ENCODE measurements around the gene NPNT.

The NPNT gene

DNA sequence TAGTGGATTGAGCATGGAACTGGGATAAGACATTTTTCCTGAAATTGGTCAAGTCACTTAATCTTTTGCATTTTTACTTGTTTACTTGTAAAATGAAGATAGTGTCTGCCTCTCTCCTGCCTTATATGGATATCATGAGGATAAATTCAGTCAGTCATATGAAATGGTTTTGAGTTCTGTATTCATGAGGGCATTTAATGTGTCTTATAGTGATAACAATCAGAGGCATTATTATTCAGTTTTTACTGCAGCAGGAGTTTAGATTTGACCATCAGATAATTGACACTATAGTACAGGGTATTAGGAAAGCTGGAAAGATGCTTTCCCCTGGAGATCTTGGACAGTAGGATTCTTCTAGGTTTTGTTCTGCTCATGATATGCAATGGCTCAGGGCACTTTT is 26.0 kb downstream of the NPNT start:
- DNase-seq = no peak

DNA sequence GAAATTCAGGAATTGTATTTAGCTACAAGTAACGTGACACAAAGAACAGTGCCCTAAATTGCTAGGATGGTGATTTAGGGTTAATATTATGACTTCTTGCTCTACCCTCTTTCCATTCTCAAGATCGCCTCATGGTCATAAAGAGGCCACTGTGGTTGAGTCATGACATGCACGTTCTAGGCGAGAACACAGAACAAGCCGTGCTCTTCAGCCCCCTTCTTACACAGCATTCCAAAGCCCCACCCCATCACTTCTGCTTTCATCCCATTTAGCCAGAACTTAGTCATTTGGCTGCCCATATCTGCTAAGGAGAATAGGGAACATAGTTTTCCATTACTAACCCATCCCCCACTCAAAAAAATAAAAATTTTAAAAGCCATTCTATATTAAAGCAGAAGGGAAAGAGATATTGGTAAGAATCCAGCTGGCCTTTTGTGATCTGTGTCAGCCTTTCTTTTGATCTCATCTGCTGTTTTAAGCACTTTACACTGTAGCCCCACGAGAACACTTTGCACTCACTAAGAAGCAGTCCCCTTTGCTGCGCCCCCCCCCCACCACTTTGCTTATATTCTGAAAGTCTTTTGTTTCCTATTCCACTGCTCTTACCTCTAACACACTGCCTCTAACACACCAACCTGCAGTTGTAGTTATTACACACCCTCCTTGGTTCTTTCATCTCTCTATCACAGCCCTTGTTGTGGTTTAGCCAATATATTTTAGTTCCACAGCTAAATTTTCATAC is 28.4 kb downstream of the NPNT start:
- DNase-seq = no peak

DNA sequence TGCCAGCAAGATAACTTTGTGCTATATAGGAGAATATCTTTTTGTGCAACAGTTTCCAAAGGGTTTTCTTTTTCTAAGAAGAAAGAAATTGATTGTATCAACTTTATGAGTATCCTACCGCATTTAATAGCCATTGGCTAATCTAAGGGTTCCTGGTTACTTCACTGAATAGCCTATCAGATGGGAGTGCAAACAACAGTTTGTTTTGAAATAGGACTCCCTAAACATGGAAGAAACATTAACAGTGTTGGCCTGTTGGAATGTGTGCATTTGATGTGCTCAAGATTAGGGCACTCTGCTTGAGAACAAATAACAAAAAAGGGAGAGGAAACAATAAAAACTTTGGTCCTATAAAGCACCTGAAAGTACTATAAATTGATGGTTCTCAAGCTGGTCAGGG is 29.1 kb downstream of the NPNT start:
- no peak for DNase-seq

DNA sequence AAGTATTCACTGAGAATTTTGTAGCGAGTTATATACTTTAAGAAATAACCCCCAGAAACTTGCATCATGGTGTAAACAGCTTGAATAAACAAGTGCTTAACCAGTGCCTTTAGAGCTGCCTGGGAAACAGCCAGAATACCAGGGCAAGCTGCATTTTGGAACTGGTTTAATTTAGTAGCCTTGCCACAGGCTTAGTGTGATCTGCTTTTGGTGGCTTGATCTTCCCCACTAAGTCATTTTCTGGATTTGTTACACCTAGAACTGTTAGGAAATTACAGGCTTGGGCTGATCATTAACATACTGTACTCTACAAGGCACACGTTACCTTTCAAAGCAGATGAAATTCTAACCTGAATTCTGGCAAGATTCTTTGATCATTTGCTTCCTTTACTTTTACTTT is 35.4 kb downstream of the NPNT start:
- DNase-seq = no peak

DNA sequence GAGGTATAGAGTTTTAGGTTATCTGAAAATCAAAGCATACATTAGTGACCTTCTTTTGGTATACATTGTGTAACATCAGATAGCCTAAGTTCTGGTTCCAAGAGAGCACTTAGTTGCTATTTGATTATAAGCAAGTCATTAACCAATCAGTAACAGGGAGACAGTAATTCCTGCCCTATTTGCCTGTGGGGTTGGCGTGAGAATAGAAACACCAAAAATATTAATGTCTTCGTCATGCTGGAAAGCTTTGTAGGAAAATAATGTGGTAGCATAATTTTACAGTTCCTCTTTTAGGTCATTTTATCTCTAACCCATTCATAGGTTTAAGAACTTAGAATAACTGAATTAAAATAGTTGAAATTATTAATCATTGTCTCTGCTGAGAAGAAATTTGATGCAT is 37.8 kb downstream of the NPNT start:
- no peak for DNase-seq

DNA sequence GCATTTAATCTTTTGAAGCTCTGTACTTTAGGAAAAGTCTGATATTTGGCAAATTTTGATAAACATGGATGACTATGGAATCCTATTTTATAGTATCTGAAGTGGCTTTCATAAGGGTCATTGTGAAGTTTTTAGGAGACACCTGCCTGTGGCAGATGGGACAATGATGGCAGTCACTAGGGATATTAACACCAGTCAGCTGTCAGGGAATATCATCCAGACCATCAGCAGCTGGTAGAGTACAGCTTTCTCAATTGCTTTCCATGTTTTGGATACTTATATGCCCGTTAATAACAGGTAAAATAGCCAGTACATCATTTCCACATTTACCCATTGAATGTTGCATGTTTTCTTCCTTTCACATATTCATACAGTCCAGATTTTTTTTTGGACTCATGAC is 39.1 kb downstream of the NPNT start:
- DNase-seq = no peak

DNA sequence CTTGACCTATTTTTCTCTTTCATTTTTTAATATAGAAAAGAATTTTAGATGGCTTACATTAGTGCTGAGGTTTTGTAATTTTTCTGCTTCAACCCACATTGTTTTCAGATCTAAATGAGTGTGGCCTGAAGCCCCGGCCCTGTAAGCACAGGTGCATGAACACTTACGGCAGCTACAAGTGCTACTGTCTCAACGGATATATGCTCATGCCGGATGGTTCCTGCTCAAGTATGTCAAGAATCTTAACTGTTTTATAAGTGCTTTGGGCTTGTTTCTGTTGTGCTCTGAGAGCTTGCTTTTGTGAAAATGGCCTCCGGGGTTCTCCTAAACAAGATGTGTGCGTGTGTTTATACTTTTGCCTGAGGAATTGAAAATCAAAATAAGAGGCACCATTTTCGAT is 41.6 kb downstream of the NPNT start:
- no peak for DNase-seq

DNA sequence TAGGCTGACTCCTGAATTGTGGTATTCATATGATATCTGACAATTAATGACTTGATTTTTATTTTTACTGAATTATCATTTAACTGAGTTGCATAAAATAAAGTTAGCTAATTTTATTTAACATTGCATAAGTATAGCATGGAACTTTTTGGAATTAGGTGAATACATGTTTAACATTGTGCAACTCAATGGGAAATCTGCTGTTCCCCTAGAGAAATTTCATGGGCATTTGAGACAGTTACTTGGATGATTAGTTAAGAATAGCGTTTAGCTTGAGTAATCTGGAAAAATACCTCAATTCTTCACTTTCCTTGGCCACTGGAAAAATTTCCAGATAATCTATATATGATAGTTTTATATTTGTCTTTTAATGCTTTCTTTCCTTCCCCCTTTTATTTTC is 42.5 kb downstream of the NPNT start:
- no peak for DNase-seq

DNA sequence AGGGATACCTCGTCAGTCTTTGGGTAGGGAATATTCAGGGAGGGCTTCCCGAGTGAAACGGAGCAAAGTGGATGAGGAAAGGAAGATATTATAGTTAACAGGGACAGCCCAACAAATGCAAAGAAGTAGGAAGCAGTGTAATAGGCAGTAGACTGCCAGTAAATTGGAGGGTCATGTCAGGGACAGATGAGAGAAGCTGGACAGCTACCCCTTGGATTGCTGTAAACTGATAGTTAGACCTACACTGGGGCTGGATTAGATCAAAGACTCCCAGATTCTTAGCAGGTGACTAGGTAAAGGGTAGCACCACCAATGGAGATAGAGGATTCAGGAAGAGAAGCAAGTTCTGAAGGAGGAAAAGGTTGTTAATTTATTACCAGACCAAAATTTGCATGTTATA is 48.0 kb downstream of the NPNT start:
- no peak for DNase-seq

DNA sequence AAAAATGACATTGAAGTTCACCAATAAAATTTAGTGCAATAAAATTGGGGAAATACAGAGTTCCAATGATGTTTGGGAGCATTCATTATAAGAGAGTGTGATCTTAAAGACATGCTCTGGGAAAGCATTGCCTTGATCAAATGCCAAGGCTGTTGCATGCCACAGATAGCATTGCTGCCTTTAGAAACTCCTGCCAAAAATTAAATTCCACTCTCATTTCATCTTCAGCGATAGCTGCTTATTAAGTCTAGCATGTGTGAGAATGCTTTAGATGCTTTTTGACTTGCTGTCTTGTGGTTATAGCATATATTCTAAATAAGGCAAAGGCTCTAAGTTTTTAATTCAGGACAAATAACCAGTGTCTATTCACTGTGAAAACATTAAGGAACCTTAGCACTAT is 49.3 kb downstream of the NPNT start:
- DNase-seq = no peak

DNA sequence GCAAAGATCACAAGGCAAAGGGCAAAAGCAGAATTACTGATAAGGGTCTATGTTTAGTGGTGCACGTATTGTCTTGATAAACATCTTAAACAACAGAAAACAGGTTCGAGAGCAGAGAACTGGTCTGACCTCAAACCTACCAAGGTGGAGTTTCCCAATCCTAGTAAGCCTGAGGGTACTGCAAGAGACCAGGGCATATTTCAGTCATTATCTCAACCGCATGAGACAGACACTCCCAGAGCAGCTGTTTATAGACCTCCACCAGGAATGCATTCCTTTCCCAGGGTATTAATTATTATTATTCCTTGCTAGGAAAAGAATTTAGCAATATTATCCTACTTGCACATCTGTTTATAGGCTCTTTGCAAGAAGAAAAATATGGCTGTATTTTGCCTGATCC is 51.5 kb downstream of the NPNT start:
- DNase-seq = no peak

DNA sequence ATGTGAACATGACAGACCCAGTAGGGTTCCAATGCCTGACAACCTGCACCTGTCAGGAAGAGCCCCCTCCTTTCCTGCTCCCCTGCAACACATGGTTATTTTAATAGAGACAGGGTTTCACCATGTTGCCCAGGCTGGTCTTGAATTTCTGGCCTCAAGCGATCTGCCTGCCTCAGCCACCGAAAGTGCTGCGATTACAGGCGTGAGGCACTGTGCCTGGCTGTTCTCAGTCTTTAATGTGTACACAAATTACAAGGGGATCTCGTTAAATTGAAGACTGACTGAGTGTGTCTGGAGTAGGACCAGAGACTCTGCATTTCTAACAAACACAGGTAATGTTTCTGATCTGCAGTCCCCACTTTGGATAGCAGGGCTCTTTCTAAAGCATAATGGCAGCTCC is 55.4 kb downstream of the NPNT start:
- DNase-seq = no peak

DNA sequence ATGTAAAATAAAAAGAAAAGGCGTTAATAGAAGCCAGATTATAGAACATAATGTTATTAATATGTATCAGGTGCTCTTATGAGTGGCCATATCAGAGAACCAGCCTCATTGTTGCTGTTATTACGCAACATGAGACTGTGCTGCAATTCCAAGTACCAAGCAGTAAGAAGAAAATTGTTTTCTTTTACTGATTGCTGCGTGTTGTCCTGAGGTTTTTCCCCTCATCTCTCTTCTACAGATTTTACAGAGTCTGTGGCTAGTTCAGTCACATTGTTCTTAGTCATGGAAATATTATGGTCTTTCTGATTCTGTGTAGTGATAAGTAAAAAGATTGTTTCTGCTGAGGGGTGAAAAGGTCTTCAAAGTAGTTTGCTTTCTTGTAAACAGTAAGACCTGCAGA is 55.9 kb downstream of the NPNT start:
- DNase-seq = no peak

DNA sequence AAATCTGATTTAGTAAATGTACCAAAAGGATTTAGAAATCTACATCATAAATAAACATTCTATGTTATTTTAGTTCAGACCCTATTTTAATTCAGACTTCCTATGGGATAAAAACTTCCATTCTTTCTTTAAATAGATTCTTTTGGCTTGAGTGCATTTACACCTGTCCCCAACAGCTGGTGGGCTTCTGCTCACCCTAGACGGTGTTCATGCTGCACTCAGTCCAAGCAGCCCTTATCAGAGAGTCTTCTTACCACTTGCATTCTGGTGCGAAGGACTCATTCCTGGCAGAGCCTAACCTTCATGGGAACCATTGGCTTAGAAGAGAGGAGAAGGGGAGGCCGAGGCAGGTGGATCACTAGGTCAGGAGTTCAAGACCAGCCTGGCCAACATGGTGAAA is 57.3 kb downstream of the NPNT start:
- DNase-seq = no peak

DNA sequence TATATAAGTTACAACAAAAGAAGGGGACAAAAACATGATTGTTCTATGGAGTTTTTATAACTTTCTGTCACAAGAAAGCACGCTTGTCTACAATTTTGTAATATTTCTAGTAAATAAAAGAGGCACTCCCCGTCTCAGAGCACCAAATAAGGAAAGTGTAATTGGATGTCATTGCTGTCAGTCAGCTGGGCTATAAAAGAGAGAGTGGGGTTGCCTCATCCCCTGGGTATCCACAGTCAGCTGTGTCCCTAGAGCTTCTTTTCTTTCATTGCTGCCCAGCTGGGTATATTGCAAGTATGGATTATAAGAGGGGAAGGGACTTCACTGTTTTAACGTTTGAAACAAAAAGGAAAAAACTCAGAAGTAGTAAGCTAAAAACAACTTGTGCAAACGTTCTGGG is 61.3 kb downstream of the NPNT start:
- no peak for DNase-seq

DNA sequence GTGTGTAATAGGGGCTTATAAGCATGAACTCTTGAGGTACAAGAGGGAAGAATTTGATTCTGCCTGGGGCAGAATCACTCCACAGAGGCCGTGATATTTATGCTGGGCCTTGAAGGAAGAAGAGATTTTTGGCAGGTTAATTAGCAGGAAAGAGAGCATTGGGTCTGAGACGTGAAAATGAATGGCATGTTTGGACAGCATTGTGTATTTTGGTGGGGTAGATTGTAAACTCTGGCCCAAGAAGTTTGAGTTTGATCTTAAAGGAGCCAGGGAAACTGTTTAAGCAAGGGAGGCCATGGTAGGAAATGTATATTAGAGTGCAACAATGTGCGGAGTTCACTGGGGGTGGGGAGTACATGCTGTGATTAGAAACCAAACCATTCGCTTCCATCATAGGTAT is 62.4 kb downstream of the NPNT start:
- no peak for DNase-seq

DNA sequence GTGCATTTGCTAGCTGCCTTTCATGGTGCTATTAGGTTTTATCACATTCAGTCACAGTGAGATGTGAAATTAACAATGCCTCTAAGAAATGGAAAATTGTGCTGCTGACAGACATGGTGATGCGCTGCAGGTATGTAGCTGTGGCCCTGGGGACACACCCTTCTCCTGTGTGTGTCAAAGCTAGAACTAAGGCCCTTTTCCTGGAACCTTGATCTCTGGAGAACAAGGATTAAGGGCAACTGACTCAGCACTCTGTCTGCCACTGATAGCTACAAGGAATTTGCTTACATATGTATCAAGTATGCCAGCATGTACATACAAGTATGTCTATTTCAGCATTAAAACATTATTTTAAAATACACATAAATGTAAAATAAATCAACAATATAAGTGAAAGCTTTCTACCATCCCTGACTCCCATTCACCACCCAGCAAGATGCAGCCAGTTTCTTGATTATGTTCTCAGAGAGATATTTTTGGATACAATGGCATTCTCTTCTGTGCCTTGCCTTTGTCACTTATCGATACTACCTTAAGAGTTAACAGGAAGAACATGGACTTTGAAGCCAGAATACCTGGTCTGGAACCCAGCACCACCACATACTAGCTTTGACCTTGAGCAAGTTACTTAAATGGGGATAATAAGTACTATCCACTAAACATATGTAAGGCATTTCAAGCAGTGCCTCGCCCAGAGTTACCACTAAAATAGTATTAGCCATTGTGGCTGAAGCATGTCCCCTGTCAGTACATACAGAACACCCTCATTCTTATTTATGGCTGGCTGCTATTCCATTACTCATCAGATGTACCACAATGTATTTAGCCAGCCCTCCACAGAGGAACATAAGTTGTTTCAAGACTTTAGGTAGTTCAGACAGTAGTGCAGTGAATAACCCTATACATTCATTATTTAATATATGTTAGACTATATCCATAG is 68.5 kb downstream of the NPNT start:
- no peak for DNase-seq

DNA sequence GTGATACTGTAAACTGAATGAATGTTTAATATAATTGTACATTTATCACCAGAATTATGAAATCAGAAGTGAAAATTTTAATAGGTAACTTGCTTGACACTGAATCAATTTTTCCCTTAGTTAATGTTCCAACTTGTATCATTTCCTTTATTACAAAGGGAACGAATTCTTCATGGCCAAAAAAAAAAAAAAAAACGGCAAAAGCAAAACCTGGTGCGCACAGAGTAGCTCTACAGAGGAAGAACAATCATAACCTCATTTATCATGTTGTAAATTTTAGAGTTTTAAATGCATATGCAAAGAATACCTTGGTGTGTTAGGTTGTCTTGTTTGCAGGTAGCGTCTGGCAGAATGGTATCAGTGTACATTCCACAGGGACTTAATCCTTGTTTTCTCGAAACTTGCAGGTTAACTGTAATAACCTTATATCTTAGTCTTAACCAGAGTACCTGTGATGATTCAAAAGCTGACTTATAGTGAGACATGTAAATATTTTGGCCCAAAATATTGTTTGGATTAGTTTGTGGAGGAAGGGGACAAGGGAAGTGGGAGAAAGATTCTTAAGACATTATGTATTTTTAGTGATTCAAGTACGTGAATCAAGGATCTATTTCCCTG is 70.0 kb downstream of the NPNT start:
- DNase-seq = no peak

DNA sequence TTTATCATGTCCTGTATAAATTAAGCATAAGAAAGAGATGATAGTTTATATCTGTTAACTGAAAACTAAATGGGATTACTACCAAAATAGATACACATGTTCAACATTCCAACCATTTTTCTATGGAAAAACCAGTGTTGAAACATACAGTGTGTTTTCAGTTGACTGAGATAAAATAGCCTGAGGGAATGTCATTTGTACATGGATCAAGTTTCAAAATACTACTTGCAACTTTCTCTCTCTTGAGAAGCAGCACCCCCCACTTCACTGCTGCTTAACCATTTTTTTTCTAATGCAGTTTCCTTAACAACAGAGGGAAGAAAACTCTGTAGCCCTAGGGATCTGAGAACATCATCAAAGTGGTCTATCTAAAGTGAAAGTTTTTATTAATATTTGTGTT is 70.8 kb downstream of the NPNT start:
- DNase-seq = no peak

DNA sequence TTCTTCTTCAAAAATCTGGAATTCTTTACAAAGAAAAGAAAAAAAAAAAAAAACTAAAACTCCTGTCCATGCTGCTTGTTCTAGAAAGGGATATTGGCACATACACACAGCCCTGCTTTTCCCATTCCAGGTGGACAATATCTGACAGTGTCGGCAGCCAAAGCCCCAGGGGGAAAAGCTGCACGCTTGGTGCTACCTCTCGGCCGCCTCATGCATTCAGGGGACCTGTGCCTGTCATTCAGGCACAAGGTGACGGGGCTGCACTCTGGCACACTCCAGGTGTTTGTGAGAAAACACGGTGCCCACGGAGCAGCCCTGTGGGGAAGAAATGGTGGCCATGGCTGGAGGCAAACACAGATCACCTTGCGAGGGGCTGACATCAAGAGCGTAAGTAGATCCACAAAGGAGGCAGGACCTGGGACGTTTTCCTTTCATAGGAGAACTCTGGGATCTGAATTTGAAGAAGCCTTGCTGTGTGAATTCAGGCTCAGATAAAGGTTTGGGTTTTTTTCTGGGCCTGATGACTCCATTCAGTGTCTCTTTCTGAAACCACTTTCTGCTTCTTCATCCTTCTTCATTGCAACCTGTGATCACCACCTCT is 71.9 kb downstream of the NPNT start:
- DNase-seq = no peak

DNA sequence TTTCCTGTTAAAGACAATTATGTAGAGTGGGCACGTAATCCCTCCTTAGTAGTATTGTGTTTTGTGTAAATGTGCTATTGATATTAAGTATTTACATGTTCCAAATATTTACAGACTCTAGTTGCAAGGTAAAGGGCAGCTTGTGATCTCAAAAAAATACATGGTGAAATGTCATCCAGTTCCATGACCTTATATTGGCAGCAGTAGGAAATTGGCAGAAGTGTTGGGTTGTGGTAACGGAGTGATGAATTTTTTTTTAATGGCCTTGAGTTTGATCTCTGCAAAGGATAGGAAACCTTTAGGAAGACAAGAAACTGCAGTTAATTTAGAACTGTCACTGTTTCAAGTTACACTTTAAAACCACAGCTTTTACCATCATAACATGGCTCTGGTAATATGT is 74.3 kb downstream of the NPNT start:
- no peak for DNase-seq

DNA sequence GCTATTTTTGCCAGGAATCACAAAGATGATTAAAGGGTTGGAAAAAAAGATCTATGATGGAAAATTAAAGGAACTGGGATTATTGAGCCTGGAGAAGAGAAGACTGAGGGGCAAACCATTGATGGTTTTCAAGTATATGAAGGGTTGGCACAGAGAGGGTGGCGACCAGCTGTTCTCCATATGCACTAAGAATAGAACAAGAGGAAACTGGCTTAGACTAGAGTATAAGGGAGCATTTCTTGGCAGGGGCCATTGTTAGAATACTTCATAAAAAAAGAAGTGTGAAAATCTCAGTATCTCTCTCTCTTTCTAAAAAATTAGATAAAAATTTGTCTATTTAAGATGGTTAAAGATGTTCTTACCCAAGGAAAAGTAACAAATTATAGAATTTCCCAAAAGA is 75.1 kb downstream of the NPNT start:
- DNase-seq = no peak

DNA sequence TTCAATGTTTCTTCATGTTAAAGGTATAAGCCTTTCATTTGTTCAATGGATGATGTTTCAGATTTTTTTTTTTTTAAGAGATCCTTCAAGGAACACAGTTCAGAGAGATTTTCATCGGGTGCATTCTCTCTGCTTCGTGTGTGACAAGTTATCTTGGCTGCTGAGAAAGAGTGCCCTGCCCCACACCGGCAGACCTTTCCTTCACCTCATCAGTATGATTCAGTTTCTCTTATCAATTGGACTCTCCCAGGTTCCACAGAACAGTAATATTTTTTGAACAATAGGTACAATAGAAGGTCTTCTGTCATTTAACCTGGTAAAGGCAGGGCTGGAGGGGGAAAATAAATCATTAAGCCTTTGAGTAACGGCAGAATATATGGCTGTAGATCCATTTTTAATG is 75.8 kb downstream of the NPNT start:
- no peak for DNase-seq
